Spleen (tissue), 7 donors: Measurements from ENCODE around the gene KCNH4.

ENCODE experiments used
- POLR2A ChIP-seq, 3 donors: fragments of 450-650 bp; IDR thresholded peaks; one replicate each; pipeline ENCODE4 v1.5.1; 2017; ENCODE audit warnings: antibody characterized with exemption in 3 of 3, mild to moderate bottlenecking in 1 of 3
- TF ChIP-seq, protein P1 (sequence below), 11 experiments: fragments of 200-600 bp in 7 of 11; fragments of 450-650 bp in 4 of 11; sonication (generic) in 4 of 11; IDR thresholded peaks in 8 of 11; conservative IDR thresholded peaks in 3 of 11; 1 replicate in 7 of 11; 2 replicates in 4 of 11; pipeline versions ENCODE4 v1.4.0 to v1.8.0; 2016 to 2021; ENCODE audit warnings: antibody characterized with exemption in 11 of 11, inconsistent platforms in 4 of 11, mild to moderate bottlenecking in 1 of 11
- donor health status: DM: no; HTN: no; CAD: no; lungs with moderate emphysema.
- donor health status: DM: no; HTN: no; CAD: no.
- donor health status: DM: no; HTN: no; CAD: no.

DNA sequence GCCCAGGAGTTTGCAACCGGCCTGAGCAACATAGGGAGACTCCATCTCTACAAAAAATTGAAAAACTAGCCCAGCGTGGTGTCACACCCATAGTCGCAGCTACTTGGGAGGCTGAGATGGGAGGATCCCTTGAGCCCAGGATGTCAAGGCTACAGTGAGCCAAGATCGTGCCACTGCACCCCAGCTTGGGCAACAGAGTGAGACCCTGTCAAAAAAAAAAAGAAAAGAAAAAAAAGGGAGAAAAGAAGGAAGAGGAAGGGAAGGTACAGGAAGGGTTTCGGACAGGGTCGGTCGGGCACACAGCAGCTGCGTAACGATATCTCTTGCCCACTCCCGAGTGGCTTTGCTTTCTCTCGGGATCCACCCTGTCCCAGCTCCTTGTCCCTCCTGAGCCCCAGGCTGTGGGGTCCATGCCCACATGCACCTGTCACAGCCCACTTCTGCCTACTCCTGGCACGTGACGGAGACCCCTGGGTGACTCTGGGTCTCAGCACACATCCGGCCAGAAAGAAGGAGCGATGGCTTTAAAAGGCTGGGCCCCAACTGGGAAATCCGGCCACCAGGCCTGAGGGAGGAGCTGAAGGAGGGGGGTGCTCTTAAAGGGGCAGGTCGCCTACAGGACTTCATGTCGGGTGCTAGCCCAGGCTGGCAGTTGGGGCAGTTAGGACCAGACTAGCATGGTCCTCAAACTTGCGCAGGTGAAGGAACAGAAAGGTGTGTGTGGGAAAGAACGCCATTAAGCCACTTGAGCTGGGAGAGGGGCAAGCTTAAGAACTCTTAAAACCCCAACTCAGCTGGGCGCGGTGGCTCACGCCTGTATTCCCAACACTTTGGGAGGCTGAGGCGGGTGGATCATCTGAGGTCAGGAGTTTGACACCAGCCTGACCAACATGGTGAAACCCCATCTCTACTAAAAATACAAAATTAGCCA lies 13.3 kb upstream of the KCNH4 start, which contains the start of gene GHDC:
- TF ChIP-seq, protein P1, sequence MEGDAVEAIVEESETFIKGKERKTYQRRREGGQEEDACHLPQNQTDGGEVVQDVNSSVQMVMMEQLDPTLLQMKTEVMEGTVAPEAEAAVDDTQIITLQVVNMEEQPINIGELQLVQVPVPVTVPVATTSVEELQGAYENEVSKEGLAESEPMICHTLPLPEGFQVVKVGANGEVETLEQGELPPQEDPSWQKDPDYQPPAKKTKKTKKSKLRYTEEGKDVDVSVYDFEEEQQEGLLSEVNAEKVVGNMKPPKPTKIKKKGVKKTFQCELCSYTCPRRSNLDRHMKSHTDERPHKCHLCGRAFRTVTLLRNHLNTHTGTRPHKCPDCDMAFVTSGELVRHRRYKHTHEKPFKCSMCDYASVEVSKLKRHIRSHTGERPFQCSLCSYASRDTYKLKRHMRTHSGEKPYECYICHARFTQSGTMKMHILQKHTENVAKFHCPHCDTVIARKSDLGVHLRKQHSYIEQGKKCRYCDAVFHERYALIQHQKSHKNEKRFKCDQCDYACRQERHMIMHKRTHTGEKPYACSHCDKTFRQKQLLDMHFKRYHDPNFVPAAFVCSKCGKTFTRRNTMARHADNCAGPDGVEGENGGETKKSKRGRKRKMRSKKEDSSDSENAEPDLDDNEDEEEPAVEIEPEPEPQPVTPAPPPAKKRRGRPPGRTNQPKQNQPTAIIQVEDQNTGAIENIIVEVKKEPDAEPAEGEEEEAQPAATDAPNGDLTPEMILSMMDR (IDR thresholded peaks at IDR 0.05 in 8 of 11, conservative IDR thresholded peaks at IDR 0.05 in 3 of 11): no peak
- peak in 1 of 3 donors; percentile 50 for TF ChIP-seq POLR2A (IDR thresholded peaks at IDR 0.05)
